NCI-H460 (cell line): ENCODE data around the gene TWNK. TPM values are rescaled to one million over a fixed set of nuclear protein-coding genes. Genes with fewer than 3 reads are reported as not detected.
A peak's percentile ranks its signal among the peaks of the same experiment; 100 is the strongest.

Source experiments
- DNase-seq: peaks from one replicate; pipeline ENCODE4 v3.0.0-alpha.2; 2016; ENCODE audit warnings: low read depth; ENCODE audit errors: extremely low read depth
- polyA plus RNA-seq: library from polyadenylated mRNA; depleted of rRNA; stranded (reverse); fragments of >200 nt; gene quantifications from 2 replicates; pipeline ENCODE4 v1.2.3, GENCODE V29; 2014; cell fraction: nucleus; rRNA removed
- total RNA-seq: library from RNA; depleted of rRNA; stranded (reverse); fragments of >200 nt; shearing (Covaris generic); gene quantifications from 2 replicates; pipeline ENCODE4 v1.2.3, GENCODE V29; 2014; rRNA removed

Gene TWNK
- 14.3 and 19.9 TPM in 2 replicates for total RNA-seq
- polyA plus RNA-seq, result 14.9 and 31.6 TPM in 2 replicates

- peak; percentile 72 for DNase-seq
Observed at GRCh38 chr10:100986952-100987684, at the start of gene TWNK, which contains the start of gene MRPL43. Gene TWNK, plus strand, starts transcription at chr10:100987543. Its CDS starts 668 bp downstream, at chr10:100988211. Gene MRPL43, minus strand, starts transcription at chr10:100987497. Its CDS starts 54 bp downstream, at chr10:100987443.

- no peak for DNase-seq
Observed at GRCh38 chr10:100939763-100940344, 47.5 kb upstream of the TWNK start.

DNA sequence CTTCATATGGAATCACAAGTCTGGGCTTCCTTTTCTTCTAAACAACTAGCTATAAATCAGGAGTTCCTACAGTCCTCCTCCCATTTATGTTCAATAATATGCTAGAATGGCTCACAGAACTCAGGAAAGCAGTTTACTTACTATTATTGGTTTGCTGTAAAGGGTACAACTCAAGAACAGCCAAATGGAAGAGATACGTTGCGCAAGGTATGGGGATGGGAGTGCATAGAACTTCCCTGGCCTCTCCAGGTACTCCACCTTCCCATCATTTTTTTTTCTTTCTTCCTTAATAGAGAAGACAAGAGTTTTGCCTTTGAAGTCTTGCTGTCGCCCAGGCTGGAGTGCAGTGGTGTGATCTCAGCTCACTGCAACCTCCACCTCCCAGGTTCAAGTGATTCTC lies 45.1 kb upstream of the TWNK start:
- no peak for DNase-seq

DNA sequence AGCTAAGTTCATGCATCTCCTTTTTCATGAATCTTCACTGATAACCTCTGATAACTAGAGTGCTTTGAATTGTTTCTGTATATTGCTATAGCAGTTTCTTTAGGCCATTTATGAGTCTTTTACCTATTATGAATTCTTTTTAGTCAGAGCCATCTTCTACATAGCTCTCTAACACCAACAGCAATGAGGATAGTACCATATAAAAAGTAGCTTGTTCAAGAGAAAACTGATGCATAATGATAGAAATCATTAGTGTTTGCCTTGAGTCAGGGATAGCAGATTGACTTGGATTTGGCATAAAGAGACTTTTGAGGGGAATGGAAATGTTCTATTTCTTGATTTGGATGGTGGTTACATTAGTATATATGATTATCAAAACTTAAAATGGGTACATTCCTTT lies 43.8 kb upstream of the TWNK start:
- no peak for DNase-seq

- no peak for DNase-seq
Observed at GRCh38 chr10:100945754-100946153, 41.6 kb upstream of the TWNK start.

DNA sequence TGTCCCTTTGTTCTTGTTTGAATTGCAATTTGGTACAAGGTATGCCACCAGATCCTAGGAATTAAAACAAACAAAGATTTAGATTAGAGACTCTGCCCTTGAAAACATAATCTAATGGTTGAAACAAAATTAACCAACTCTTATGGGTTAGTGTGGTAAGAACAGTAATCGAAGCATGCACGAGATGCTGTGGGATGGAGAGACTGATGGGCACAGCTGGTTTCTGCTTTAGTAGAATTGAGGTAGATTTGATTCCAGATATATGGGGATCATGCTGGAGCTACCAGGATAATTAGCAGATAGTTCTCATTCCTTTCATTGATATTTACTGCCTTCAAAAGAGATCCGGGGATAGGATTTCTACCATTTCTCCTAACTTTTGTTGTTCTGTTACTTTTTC lies 38.4 kb upstream of the TWNK start:
- DNase-seq, result no peak

DNA sequence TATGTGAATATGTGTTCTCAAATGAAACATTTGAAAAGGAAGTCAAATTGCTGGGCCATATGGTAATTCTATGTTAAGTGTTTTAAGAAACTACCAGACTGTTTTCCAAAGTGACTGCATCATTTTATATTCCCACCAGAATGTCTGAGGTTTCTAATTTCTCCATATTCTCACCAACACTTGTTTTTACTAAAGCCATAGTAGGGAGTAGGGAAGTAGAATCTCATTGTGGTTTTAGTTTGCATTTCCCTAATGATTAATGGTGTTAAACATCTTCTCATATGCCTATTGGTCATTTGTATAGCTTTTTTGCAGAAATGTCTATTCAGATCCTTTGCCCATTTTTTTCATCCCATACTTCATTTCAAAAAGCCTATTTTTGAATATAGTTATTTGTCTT lies 27.1 kb upstream of the TWNK start:
- DNase-seq, result no peak

DNA sequence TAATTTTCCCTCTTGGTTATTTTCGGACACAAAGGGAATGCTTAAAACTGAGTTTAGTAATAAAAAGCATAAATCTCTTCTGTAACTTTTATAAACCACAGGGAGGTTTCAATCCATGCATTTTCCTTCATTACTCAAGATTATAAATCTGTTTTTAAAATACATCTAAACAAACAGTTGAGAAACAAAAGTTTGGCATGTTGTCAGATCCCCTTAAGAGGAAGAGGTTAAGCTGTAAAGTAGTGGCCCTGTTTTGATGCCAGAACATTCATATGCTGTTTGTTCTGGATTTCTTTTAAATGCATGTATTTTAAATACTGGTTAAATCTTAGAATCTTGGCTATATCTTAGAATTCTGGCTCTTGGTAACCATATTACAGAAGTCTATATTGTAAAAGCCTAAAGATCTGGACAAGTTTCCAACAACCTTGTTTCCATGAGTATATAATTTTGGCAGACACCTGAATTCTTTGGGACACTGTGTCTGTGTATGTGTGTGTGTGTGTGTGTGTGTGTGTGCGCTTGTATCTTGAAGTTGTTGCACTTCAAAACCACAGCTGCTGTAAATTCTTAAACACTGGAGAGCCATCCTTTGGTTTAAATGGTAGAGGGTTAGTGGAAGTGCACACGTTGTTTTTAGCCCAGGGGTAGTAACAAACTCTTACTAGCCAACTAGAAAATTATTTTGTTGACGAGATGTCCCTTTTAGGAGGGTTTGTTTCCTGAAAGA lies 24.8 kb upstream of the TWNK start:
- DNase-seq, result no peak

DNA sequence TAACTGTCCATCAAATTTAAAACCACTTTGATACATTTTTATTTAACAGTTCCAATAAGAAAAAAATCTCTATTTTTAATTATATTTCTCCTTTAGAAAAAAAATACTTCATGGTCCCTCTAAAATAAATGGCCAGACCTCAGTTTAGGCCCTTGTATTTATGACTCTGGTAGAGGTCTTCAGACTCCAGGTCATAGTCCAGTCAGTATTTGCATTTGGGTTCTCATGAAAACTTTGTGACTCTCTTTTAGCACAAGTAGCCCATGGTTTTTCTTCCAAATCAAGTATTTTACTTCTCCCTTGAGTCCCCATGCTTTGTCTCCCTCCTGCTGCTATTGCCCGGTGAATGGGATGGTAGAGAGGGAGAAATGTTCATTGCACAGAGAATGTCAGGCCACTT lies 23.5 kb upstream of the TWNK start:
- DNase-seq, result no peak

DNA sequence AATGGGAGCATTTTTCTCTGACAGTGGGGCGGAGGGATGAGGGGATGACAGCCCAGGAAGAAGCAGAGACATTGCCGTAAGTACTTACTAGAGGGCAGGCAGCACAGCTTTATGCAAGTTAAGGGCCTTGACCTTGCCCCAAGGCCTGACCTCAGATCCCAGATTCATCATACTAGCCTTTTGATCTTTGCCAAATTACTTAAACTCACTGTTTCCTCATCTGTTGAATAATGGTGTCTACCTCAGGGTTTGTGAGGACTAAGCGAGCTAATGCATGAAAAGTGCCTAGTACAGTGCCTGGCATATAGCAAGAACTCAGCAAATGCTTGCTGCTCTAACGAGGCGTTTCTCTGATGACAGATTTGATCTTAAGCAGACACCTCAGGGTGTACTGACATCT lies 21.5 kb upstream of the TWNK start:
- DNase-seq, result no peak

DNA sequence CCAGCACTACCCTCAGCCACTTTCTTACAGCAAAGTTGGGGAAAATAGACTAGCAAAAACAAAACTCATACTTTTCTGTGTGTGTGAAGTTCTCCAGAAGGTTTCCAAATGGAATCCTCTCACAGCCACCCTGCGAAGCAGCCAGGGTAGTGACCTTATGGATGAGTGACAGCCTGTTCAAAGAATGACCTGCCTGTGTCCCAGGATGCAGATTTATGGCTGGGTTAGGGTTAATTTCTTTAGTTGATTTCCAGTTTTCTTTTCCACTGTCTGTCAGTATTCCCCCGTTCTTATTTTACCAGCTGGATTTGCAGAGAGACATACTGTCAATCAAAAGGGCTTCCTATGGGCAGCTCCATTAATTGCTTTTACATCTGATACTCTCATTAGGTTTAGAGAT lies 20.5 kb upstream of the TWNK start:
- no peak for DNase-seq

DNA sequence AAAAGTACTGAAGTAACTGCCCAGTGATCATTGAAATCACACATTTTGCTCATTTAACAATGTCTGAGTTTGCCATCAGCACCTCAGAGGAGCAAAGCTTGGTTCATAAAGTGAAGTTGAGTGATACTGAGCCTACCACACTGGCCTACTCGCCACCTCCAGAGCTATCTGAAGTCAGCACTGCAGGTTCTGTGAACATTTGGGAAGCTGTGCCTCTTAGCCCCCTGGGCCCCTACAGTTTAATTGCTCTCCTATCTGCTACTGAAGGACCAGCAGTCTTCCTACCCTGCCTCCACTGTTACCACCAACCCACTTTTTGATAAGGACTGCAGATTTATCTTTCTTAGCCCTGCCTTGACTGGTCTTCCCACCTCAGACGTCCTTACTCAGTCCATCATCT lies 20.0 kb upstream of the TWNK start:
- no peak for DNase-seq

DNA sequence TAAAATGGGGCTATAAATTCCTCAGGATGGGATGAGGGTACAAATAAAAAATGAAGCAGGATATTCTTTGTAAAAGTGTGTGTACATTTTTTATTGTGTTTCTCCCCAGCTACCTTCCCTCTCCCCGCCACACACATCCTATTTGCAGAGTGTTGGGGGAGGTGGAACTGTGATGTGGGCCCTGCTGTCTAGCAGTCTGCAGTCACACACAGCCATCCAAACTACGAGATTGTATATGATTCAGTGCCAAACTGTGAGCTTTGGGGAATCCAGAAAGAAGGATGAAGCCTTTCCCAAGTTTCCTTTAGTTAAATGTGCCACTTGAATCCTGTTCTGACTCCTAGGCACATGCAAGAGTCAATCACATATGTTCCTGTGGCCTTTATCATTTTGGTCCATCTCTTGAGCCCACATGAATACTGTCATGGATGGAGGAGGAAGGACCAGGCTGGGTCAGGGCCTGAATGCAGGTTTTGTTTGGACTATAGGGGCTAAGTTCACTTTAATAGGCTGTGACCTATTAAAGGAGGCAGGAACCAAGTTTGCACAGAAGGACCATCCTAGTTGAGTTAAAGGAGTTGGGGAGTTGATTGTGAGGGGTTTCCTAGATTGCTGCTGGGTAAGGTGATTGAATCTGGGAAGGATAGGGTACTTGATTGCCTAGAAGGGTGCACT lies 19.1 kb upstream of the TWNK start:
- DNase-seq, result no peak

DNA sequence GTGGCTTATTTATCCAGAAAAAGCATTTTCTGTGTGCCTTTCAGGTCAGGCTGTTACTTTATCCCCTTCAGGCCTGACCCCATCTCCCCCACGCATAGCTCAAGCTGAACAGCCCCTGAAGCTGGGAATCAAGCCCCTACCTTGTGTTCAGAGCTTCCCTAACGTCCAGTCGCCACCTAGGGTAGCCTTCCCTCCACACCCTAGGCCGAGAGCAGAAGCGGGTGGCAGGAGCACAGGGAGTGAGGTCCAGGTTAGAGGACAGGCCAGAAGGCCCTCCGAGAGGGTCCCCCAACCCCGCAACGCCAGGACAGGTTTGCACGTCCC lies 18.5 kb upstream of the TWNK start:
- no peak for DNase-seq

DNA sequence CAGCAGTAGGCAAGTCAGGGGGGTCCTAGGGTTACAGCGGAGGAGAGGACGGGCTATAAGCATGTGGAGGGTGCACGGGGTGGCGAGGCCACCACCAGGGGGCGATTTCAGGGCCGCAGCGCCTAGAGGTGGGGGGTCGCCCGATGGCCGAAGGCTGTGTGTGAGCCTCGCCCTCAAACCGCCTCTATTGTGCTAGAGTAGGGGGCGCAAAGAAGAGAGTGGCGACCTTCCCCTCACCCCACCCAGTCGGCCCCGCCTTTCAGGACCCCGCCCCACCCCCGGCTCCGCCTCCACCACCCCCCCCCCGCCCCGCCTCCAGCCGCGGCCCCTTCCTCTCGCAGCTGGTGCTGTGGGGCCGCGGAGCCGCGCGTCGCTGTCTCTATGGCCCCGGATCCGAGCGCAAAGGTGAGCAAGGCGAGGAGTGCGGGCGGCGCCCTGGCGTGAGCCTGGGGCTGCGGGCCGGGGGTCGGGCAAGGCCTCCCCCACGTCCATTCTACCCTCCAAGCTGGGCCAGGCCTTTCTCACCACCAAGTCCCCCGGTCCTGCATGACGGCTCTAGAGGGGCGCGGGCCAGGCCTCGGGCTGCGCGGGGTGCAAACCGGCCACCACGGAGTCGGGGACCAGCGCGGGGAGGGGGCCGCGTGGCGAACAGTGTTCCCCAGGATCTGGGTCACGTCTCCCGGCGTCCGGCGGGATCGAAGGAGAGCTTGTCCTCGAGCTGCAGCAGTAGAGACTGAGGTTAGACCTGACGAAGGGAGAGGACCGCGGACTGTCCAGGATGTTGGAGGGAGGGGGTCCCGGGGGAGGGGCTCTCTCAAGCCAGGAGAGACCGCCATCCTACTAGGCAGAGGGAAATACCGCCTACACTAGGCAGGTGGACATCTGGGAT lies 17.9 kb upstream of the TWNK start, which contains the start of gene SEMA4G:
TSS of gene SEMA4G (plus strand) at position 318 of the 889 bp plus-strand sequence. CDS start 3,409 bp downstream, outside the sequence.
- peak; percentile 15 for DNase-seq

DNA sequence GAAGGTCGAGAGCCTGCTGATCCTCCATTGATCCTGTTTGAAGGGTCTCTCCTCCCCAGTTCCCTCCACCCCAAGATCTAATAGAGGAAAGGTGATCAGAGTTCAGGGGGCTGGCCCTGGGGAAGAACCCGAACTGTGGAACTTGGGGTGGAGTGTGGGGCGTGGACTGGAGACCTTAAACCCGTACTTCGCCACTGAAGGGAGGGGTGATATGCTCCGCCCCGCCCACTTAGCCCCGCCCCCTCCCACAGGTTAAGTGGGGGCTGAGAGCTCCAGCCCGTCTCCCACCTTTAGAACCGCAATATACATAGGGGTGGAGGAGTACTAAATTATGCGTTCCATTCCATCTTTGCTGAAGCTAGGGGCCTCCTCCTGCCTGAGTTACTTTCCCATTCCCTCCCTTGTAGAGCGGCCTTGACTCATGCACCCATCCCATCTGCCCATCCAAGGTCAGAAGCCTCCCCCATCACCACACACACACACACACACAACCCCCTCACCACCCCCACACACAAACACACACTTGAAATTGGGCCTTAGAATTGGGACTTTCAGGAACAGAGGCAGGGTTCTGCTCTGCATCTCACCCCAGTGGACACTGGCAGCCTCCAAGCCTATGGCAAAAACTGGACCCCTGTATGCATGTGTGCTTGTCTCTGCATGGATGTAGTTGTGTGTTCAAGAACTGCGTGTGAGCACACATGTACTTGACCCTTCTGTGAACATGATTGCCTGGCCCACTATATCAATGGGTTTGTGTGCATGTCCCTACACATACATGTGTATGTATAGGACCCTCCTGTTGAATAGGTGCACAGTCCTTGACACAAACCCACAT lies 17.0 kb upstream of the TWNK start:
- DNase-seq, result no peak

- DNase-seq, result no peak
Observed at GRCh38 chr10:100970914-100971811, 16.2 kb upstream of the TWNK start.
